ENCODE measurements around the gene GSDMA.
A peak's percentile ranks its signal among the peaks of the same experiment; 100 is the strongest.

GSDMA gene

DNA sequence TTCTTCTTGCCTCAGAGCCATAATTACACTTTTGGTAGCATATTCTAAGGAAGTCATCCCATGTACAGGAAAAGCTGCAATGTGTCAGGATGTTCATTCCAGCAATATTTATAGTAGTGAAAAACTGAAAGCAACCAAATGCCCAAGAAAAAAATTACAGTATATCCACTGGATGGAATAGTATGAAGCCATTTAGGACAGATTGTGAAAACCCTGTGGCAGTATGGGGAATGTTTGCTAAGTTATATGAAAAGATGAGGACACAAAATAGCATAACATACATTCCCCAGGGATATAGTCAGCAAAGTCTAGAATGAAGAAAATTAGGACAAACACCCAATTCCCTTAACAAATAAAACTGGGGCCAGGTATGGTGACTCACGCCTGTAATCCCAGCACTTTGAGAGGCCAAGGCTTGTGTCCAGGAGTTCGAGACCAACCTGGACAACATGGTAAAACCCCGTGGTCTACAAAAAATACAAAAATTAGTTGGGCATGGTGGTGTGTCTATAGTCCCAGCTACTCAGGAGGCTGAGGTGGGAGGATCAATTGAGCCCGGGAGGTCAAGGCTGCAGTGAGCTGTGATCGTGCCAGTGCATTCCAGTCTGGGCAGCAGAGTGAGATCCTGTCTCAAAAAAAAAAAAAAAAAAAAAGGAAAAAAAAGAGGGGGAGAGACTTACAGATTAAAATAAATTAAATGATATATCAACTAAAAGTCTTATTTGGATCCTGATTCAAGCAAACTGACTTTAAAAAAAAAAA lies 33.0 kb upstream of the GSDMA start:
- TF ChIP-seq, protein P1, sequence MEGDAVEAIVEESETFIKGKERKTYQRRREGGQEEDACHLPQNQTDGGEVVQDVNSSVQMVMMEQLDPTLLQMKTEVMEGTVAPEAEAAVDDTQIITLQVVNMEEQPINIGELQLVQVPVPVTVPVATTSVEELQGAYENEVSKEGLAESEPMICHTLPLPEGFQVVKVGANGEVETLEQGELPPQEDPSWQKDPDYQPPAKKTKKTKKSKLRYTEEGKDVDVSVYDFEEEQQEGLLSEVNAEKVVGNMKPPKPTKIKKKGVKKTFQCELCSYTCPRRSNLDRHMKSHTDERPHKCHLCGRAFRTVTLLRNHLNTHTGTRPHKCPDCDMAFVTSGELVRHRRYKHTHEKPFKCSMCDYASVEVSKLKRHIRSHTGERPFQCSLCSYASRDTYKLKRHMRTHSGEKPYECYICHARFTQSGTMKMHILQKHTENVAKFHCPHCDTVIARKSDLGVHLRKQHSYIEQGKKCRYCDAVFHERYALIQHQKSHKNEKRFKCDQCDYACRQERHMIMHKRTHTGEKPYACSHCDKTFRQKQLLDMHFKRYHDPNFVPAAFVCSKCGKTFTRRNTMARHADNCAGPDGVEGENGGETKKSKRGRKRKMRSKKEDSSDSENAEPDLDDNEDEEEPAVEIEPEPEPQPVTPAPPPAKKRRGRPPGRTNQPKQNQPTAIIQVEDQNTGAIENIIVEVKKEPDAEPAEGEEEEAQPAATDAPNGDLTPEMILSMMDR (conservative IDR thresholded peaks at IDR 0.05; ENCODE audit: low read depth, low read length), result no peak
- H3K4me3 ChIP-seq (ENCODE audit: low read depth, low read length), result no peak overlapping the region
- DNase-seq (ENCODE audit: low read depth), result peak; percentile 87

DNA sequence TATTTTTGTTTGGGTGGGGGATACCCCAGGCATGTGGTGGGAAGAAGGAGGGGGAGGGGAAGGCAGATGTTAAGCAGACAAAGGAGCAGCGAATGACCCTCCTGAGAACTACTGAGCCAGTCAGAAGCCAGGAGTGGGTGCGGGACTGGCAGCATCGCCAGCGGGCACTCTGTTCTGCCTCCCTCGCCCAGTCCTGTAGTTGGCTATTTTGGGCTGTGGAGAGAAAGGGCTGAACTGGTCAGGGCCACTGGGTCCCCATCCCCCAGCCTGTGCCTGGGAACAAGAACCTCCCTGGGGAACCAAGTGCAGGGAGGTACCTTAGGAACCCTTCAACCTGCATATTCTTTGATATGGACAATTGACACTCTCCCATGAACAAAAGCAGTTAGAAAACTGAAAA lies 28.9 kb upstream of the GSDMA start:
- no peak for DNase-seq (ENCODE audit: low read depth)
- H3K4me3 ChIP-seq (ENCODE audit: low read depth, low read length), result no peak overlapping the region
- TF ChIP-seq, protein P1 (conservative IDR thresholded peaks at IDR 0.05; ENCODE audit: low read depth, low read length), result no peak

DNA sequence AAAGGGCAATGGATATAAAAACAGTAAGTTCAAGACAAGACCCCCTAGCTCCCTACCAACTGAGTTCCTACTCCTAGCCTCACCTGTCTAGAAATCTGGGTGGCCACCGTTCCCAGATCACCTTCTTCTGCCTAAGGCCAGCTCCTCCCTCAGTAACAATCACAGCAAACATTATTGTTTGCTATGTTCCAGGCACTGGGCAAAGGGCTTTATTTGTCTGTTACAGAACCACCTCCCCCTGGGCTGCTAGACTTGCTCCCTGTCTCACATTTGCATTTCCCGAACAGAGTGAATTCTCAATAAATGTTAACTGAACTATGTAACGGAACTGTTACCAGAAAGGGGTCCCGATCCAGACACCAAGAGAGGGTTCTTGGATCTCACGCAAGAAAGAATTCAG lies 28.5 kb upstream of the GSDMA start:
- no peak for DNase-seq (ENCODE audit: low read depth)
- H3K4me3 ChIP-seq (ENCODE audit: low read depth, low read length), result no peak overlapping the region
- TF ChIP-seq, protein P1 (conservative IDR thresholded peaks at IDR 0.05; ENCODE audit: low read depth, low read length), result no peak

DNA sequence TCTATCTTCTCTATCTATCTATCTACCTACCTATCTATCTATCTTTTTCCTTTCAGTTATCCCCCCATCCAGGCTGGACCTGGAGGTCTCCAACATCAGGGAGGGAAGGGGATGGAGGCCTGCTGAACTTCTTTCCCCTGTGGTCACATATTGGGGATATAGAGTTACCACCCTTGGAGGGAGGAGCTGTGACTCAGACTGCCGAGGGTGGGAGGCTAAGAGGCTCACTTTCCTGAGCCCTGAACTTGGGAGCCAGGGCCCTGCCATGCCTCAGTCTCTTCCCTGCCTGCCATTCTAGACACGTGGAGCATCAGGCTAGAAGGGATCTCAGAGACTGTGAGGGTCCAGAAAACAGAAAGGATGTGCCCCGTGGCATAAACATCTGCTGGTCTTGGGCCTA lies 26.9 kb upstream of the GSDMA start:
- TF ChIP-seq, protein P1 (conservative IDR thresholded peaks at IDR 0.05; ENCODE audit: low read depth, low read length), result no peak
- no peak overlapping the region for H3K4me3 ChIP-seq (ENCODE audit: low read depth, low read length)
- peak; percentile 34 for DNase-seq (ENCODE audit: low read depth)

DNA sequence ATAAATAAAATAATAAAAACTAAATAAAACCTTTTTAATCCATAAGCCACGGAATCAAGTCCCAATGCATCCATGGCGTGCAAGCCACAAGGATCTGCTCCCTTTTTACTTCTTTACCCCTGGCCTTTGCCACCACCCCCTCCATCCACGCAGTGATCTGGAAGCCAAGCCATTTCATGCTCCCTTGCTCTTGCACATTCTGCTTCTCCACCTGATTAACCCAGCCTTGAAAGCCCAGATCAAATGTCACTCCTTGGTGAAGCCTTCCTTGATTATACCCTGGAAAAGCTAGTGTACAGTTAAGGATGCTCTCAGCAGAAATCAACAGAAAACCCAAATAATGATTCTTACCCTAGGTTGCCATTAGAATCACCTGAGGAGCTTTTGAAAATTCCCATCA lies 25.4 kb upstream of the GSDMA start:
- TF ChIP-seq, protein P1 (conservative IDR thresholded peaks at IDR 0.05; ENCODE audit: low read depth, low read length), result no peak
- no peak overlapping the region for H3K4me3 ChIP-seq (ENCODE audit: low read depth, low read length)
- DNase-seq (ENCODE audit: low read depth), result no peak

DNA sequence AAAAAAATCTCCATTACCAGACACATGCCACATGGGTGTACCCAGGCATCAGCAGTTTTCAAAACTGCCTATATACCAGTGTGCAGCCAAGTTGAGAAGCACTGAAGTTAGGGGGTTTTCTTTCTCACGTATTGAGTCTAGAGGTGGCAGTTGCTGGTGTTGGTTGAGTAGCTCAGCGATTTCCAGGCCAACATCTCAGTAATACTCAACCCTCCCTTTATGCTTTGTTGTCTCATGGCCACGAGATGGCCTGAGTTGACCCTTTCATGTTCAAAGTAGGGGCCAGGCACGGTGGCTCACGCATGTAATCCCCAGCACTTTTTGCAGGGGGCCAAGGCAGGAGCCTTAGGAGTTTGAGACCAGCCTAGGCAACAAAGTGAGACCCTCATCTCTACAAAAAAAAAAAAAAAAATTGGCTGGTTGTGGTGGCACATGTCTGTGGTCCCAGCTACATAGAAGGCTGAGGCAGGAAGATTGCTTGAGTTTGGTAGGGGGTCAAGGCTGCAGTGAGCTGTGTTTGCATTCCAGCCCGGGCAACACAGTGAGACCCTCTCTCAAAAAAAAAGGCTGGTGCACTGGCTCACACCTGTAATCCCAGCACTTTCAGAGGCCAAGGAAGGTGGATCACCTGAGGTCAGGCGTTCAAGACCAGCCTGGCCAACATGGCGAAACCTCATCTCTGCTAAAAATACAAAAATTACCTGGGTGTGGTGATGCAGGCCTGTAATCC lies 24.5 kb upstream of the GSDMA start:
- TF ChIP-seq, protein P1 (conservative IDR thresholded peaks at IDR 0.05; ENCODE audit: low read depth, low read length), result no peak
- no peak for DNase-seq (ENCODE audit: low read depth)
- H3K4me3 ChIP-seq (ENCODE audit: low read depth, low read length), result no peak overlapping the region
